B cell (primary cell): ENCODE results near the gene SAMD4A. TPM values are rescaled to one million over a fixed set of nuclear protein-coding genes. Genes with fewer than 3 reads are reported as not detected.
"Not testable (repeated sequence)": the region's sequence is repeated elsewhere in the genome, so short reads cannot be mapped to it uniquely, and the experiment has no call there.

ENCODE experiments used
- ATAC-seq: fragments of 200-7000 bp; cut with Tn5 transposase; one replicate; pipeline ENCODE4 v1.10.0; 2021; ENCODE audit warnings: low read depth, mild to moderate bottlenecking, moderate number of reproducible peaks, moderate library complexity
- CTCF ChIA-PET: fragments of 350-600 bp; sonication (Branson Sonifier 250); formaldehyde crosslinking; loops from one replicate; lab custom pipeline; 2021; ENCODE audit warnings: antibody characterized with exemption, inconsistent platforms; lab: Charles Lee
- POLR2A ChIA-PET: fragments of 350-600 bp; sonication (Branson Sonifier 250); formaldehyde crosslinking; loops from one replicate; lab custom pipeline; 2021; ENCODE audit warnings: antibody characterized with exemption; lab: Charles Lee
- DNase-seq: peaks from one replicate; pipeline ENCODE4 v3.0.0; 2013
- H2AFZ ChIP-seq: 2 replicates; pipeline ENCODE4 v1.6.1; 2012; ENCODE audit warnings: mild to moderate bottlenecking, low read depth, low read length; ENCODE audit not compliant: insufficient read depth, poor library complexity, severe bottlenecking
- H3K27ac ChIP-seq, 2 donors: 1 replicate in 1 of 2; 2 replicates in 1 of 2; pipeline ENCODE4 v1.5.1; 2012 to 2013; ENCODE audit warnings: low read length in 2 of 2, mild to moderate bottlenecking in 2 of 2, moderate library complexity in 1 of 2
- H3K27me3 ChIP-seq, 4 experiments: fragments of 200-600 bp in 1 of 4; sonication (generic) in 1 of 4; replicated peaks in 1 of 4; 1 replicate in 2 of 4; 2 replicates in 2 of 4; pipeline versions ENCODE4 v1.6.1 to v1.7.0; 2013 to 2016; ENCODE audit warnings: low read length in 3 of 4, mild to moderate bottlenecking in 2 of 4, mixed read lengths in 1 of 4, moderate library complexity in 1 of 4; ENCODE audit not compliant: insufficient read depth in 4 of 4, control insufficient read depth in 3 of 4; ENCODE audit errors: control extremely low read depth in 1 of 4
- H3K36me3 ChIP-seq, 2 experiments: replicated peaks in 1 of 2; 1 replicate in 1 of 2; 2 replicates in 1 of 2; pipeline versions ENCODE4 v1.6.1 to v1.7.1; 2013; ENCODE audit warnings: low read length in 1 of 2; ENCODE audit not compliant: insufficient read depth in 2 of 2, control insufficient read depth in 1 of 2; ENCODE audit errors: control extremely low read depth in 1 of 2, extremely low read depth in 1 of 2
- H3K4me1 ChIP-seq, 2 donors: fragments of 200-600 bp in 1 of 2; sonication (generic) in 1 of 2; 1 replicate in 1 of 2; 2 replicates in 1 of 2; pipeline versions ENCODE4 v1.5.1 to v1.6.1; 2013 to 2017; ENCODE audit warnings: low read length in 2 of 2; ENCODE audit not compliant: control insufficient read depth in 2 of 2, insufficient read depth in 2 of 2
- H3K4me2 ChIP-seq: replicated peaks from 2 replicates; pipeline ENCODE3; 2012; ENCODE audit warnings: mild to moderate bottlenecking, low read depth, low read length; ENCODE audit not compliant: poor library complexity, severe bottlenecking
- H3K4me3 ChIP-seq, 5 experiments: fragments of 200-600 bp in 1 of 5; sonication (generic) in 1 of 5; 1 replicate in 3 of 5; 2 replicates in 2 of 5; pipeline versions ENCODE4 v1.5.1 to v1.7.0; 2011 to 2016; ENCODE audit warnings: low read length in 4 of 5, mild to moderate bottlenecking in 4 of 5, low read depth in 2 of 5, control low read depth in 1 of 5, moderate library complexity in 1 of 5; ENCODE audit not compliant: insufficient read depth in 1 of 5; ENCODE audit errors: control extremely low read depth in 1 of 5, extremely low read depth in 1 of 5
- H3K79me2 ChIP-seq: fragments of 200-600 bp; sonication (generic); one replicate; pipeline ENCODE4 v1.6.0; 2016; ENCODE audit warnings: low read length; ENCODE audit not compliant: control insufficient read depth, insufficient read depth
- H3K9ac ChIP-seq: fragments of 200-600 bp; sonication (generic); 2 replicates; pipeline ENCODE4 v1.6.1; 2017; ENCODE audit warnings: mild to moderate bottlenecking, low read length, moderate library complexity
- H3K9me3 ChIP-seq, 3 donors: one replicate each; pipeline versions ENCODE4 v1.6.1 to v1.7.1; 2013; ENCODE audit warnings: low read length in 2 of 3; ENCODE audit not compliant: control insufficient read depth in 2 of 3, insufficient read depth in 1 of 3; ENCODE audit errors: control extremely low read depth in 1 of 3
- H4K20me1 ChIP-seq: 2 replicates; pipeline ENCODE4 v1.6.0; 2012; ENCODE audit warnings: mild to moderate bottlenecking, low read length; ENCODE audit not compliant: insufficient read depth, control insufficient read depth, poor library complexity, severe bottlenecking
- H3K27ac Mint-ChIP-seq: one replicate; pipeline ENCODE4 v1.8.0; 2021; ENCODE audit warnings: mixed read lengths
- H3K27me3 Mint-ChIP-seq: one replicate; pipeline ENCODE4 v1.8.0; 2021; ENCODE audit warnings: mixed read lengths
- H3K4me1 Mint-ChIP-seq: one replicate; pipeline ENCODE4 v1.8.0; 2021; ENCODE audit warnings: mixed read lengths
- H3K4me3 Mint-ChIP-seq: one replicate; pipeline ENCODE4 v1.8.0; 2021; ENCODE audit warnings: mixed read lengths
- H3K9me3 Mint-ChIP-seq: one replicate; pipeline ENCODE4 v1.8.0; 2022; ENCODE audit warnings: mixed read lengths; ENCODE audit not compliant: insufficient read depth
- EZH2 ChIP-seq: IDR thresholded peaks from 2 replicates; pipeline ENCODE4 v1.6.1; 2012; ENCODE audit warnings: borderline replicate concordance, low read depth, mild to moderate bottlenecking, moderate library complexity, low read length; ENCODE audit not compliant: insufficient read depth, poor library complexity, severe bottlenecking
- WGBS: methylation state at CpG from one replicate; pipeline ENCODE4 v1.1.5; 2013; ENCODE audit warnings: missing lambda C conversion rate; ENCODE audit not compliant: insufficient coverage; 5-methylcytosine and 5-hydroxymethylcytosine counted together
- intact Hi-C: fragments of 100-400 bp; cut with micrococcal nuclease; formaldehyde crosslinking; loops from one replicate; pipeline ENCODE4 v1.10.0; 2022
- polyA plus RNA-seq: library from polyadenylated mRNA; depleted of rRNA; stranded (reverse); fragments of >200 nt; gene quantifications from 2 replicates; pipeline ENCODE4 v1.2.3, GENCODE V29; 2012
- total RNA-seq, 2 donors: library from RNA; stranded (reverse); fragments of 120-200 nt in 1 of 2; gene quantifications; 1 replicate in 1 of 2; 2 replicates in 1 of 2; pipeline versions ENCODE4 v1.2.3 to v1.2.4, GENCODE V29; 2013 to 2022
- TF ChIP-seq, protein P1 (sequence below): fragments of 200-600 bp; IDR thresholded peaks from one replicate; pipeline ENCODE4 v1.8.0; 2022; ENCODE audit warnings: antibody characterized with exemption, mild to moderate bottlenecking

The SAMD4A gene
- total and polyA plus RNA-seq, 2 donors (not counting 1 experiment from before 2014, with no cell fraction given) = 5.7 to 13.7 TPM

DNA sequence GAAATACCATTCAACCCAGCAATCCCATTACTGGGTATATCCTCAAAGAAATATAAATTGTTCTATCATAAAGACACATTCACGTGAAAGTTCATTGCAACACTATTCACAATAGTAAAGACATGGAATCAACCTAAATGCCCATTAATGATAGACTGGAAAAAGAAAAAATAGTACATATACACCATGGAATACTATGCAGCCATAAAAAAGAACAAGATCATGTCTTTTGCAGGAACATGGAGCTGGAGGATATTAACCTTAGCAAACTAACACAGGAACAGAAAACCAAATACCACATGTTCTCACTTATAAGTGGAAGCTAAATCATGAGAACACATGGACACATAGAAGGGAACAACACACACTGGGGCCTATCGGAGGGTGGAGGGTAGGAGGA, 234.6 kb downstream of the SAMD4A start:
- intact Hi-C loops = loop anchor here (10.0 kb wide), 1 partner anchor 93 kb away; no protein-coding TSS in a partner anchor
- H3K27ac Mint-ChIP-seq, H3K9me3 ChIP-seq, H2AFZ ChIP-seq, H3K4me2 ChIP-seq, H3K4me3 ChIP-seq, ATAC-seq, H3K9me3 Mint-ChIP-seq, DNase-seq, H3K27ac ChIP-seq, H3K4me3 Mint-ChIP-seq, H3K79me2 ChIP-seq, H4K20me1 ChIP-seq, H3K4me1 Mint-ChIP-seq, H3K36me3 ChIP-seq, H3K9ac ChIP-seq, H3K4me1 ChIP-seq, H3K27me3 ChIP-seq, POLR2A ChIA-PET: not testable (repeated sequence)
- peaks cover 34% of the 10 kb centered on the region for H3K27me3 Mint-ChIP-seq
- WGBS = no CpG with 5 or more reads among the region's 2 CpGs
- CTCF ChIA-PET = interaction anchor here (0.9 to 8.3 kb wide), 2 partner anchors 18 to 238 kb away, joined by 3 to 85 read pairs; no protein-coding TSS in a partner anchor

- H3K4me3 Mint-ChIP-seq = no peak overlapping the region
- H4K20me1 ChIP-seq = no peaks in the 10 kb centered on the region
- peaks cover 5 to 7% of the 10 kb centered on the region in 2 donors for H3K4me1 ChIP-seq
- no peak for DNase-seq
- 89% methylated on average over 7 of the region's 7 CpGs for WGBS
- H3K27ac Mint-ChIP-seq = no peak overlapping the region
- peaks cover 6% of the 10 kb centered on the region for H3K4me1 Mint-ChIP-seq
- H3K27ac ChIP-seq = no peak overlapping the region
- ChIA-PET POLR2A (no interaction called here), CTCF (interaction anchor here (1.1 to 8.3 kb wide), 6 partner anchors 9 to 290 kb away, joined by 3 to 85 read pairs (median 14); no protein-coding TSS in a partner anchor)
- TF ChIP-seq, protein P1, sequence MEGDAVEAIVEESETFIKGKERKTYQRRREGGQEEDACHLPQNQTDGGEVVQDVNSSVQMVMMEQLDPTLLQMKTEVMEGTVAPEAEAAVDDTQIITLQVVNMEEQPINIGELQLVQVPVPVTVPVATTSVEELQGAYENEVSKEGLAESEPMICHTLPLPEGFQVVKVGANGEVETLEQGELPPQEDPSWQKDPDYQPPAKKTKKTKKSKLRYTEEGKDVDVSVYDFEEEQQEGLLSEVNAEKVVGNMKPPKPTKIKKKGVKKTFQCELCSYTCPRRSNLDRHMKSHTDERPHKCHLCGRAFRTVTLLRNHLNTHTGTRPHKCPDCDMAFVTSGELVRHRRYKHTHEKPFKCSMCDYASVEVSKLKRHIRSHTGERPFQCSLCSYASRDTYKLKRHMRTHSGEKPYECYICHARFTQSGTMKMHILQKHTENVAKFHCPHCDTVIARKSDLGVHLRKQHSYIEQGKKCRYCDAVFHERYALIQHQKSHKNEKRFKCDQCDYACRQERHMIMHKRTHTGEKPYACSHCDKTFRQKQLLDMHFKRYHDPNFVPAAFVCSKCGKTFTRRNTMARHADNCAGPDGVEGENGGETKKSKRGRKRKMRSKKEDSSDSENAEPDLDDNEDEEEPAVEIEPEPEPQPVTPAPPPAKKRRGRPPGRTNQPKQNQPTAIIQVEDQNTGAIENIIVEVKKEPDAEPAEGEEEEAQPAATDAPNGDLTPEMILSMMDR = no peak
- no peak for TF ChIP-seq EZH2
- ATAC-seq = no peak
- H2AFZ ChIP-seq = no peak overlapping the region
- H3K36me3 ChIP-seq = no peaks in the 10 kb centered on the region
- H3K27me3 Mint-ChIP-seq = peaks cover 31% of the 10 kb centered on the region
- intact Hi-C loops = loop anchor here (10.0 kb wide), 1 partner anchor 91 kb away; no protein-coding TSS in a partner anchor
- H3K27me3 ChIP-seq = peaks cover 0 to 6% (median 0%) of the 10 kb centered on the region in 4 experiments
- no peaks in the 10 kb centered on the region for H3K9me3 ChIP-seq
- H3K9me3 Mint-ChIP-seq = peaks cover 4% of the 10 kb centered on the region
- no peak overlapping the region for H3K9ac ChIP-seq
- H3K4me2 ChIP-seq = no peak overlapping the region
- no peaks in the 10 kb centered on the region for H3K79me2 ChIP-seq
- no peak overlapping the region for H3K4me3 ChIP-seq
Measured at GRCh38 chr14:54803396-54803795, 236.5 kb downstream of the SAMD4A start.
